Measurements from ENCODE around the gene PHF1. TPM values are rescaled to one million over a fixed set of nuclear protein-coding genes. Genes with fewer than 3 reads are reported as not detected.
A peak's percentile ranks its signal among the peaks of the same experiment; 100 is the strongest.

Gene PHF1
- total RNA-seq, 1 donor from 2014 or later, result 74.8 TPM

- intact Hi-C loops (cut with DNase I), result no loop called here
- DNase-seq (ENCODE audit: low spot score), result no peak
These were observed 33.0 kb downstream of the PHF1 start for GRCh38 chr6:33443619-33444504.

- intact Hi-C loops (cut with DNase I), result no loop called here
- DNase-seq (ENCODE audit: low spot score), result no peak
These were observed 34.3 kb downstream of the PHF1 start for GRCh38 chr6:33445119-33445603.

GRCh38 chr6:33446356-33446755, 35.5 kb downstream of the PHF1 start:
- intact Hi-C loops (cut with DNase I), result no loop called here
- no peak for DNase-seq (ENCODE audit: low spot score)

DNA sequence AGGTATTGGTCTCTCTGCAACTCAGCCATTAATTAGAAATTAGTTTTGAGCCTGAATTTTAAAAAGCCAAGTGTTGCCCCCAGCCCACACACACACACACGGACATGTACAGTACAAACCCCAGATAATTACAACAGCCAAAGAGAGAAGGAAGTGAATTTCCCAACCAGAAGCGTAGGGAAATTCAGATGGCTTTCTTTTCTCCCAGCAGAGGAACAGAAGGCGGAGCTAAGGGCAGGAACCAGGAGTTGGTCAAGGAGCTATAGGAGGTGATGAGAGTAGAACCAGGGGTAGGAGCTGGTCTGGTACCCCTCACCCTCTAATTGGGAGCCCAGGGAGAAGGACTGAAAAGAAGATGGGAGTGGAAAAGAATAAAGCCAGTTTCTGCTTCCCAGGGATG, 39.6 kb downstream of the PHF1 start:
- intact Hi-C loops (cut with DNase I), result loop anchor here (10.0 kb wide), 1 partner anchor 124 kb away; no protein-coding TSS in a partner anchor

GRCh38 chr6:33451606-33452005, 40.8 kb downstream of the PHF1 start:
- DNase-seq (ENCODE audit: low spot score), result no peak
- intact Hi-C loops (cut with DNase I), result loop anchor here (10.0 kb wide), 1 partner anchor 123 kb away; no protein-coding TSS in a partner anchor

More for the DNA sequence above, 39.6 kb downstream of the PHF1 start:
- no peak for DNase-seq (ENCODE audit: low spot score)

GRCh38 chr6:33452496-33452895, 41.7 kb downstream of the PHF1 start:
- DNase-seq (ENCODE audit: low spot score), result no peak
- intact Hi-C loops (cut with DNase I), result loop anchor here (10.0 kb wide), 1 partner anchor 122 kb away; no protein-coding TSS in a partner anchor

DNA sequence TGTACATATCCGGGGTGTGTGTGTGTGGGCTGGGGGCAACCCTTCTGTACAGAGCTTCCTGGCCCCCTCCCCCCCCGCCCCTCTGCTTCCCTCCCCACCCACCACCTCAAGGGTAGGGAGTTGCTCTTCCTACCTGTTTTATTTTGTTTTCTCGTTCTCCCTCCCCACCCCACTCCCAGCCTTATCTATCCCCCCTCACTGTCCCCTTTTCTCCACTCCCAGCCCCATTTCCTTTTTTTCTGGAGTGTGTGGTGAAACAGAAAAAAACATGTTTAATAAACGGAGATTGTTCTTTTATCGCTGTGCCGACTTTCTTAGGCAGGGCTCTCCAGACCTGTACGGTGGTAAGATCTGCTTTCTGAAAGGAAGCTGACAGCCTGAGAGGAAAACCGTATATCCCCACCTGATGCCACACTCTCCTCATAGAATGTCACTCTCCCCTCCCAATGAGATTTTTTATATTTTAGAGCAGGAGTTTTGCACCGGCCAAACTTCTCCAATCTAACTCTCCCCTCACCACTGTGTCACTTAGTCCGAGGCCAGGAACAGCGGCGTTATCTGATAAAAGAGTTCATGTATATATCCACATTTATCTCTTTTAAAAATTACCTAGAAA, 42.7 kb downstream of the PHF1 start:
- intact Hi-C loops (cut with DNase I), result loop anchor here (10.0 kb wide), 1 partner anchor 121 kb away; no protein-coding TSS in a partner anchor
- DNase-seq (ENCODE audit: low spot score), result no peak

GRCh38 chr6:33454009-33454946, 43.5 kb downstream of the PHF1 start, which contains the start of gene ZBTB9:
TSS of gene ZBTB9 (plus strand) at chr6:33454576. CDS start at chr6:33455101, 525 bp downstream.
- intact Hi-C loops (cut with DNase I), result loop anchor here (10.0 kb wide), 1 partner anchor 121 kb away; no protein-coding TSS in a partner anchor
- peak; percentile 99 for DNase-seq (ENCODE audit: low spot score)

DNA sequence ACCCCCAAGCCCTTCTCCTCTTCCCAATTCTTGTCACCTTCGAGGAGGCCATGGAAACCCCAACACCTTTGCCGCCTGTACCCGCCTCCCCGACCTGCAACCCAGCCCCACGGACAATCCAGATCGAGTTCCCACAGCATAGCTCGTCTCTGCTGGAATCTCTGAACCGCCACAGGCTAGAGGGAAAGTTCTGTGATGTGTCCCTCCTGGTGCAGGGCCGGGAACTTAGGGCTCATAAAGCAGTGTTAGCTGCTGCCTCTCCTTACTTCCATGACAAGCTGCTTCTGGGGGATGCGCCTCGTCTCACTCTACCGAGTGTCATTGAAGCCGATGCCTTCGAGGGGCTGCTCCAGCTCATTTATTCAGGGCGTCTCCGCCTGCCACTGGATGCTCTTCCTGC, 44.2 kb downstream of the PHF1 start:
- intact Hi-C loops (cut with DNase I), result loop anchor here (10.0 kb wide), 1 partner anchor 120 kb away; no protein-coding TSS in a partner anchor

DNA sequence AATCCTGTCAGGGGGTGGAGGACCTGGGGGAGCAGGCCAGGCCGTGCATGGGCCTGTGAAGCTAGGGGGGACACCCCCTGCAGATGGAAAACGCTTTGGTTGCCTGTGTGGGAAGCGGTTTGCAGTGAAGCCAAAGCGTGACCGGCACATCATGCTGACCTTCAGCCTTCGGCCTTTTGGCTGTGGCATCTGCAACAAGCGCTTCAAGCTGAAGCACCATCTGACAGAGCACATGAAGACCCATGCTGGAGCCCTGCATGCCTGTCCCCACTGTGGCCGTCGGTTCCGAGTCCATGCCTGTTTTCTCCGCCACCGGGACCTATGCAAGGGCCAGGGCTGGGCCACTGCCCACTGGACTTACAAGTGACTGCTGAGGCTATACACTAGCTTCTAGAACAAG, 45.3 kb downstream of the PHF1 start:
- DNase-seq (ENCODE audit: low spot score), result peak; percentile 47
- intact Hi-C loops (cut with DNase I), result loop anchor here (10.0 kb wide), 1 partner anchor 119 kb away; no protein-coding TSS in a partner anchor

More for the DNA sequence above, 44.2 kb downstream of the PHF1 start:
- peak; percentile 63 for DNase-seq (ENCODE audit: low spot score)

DNA sequence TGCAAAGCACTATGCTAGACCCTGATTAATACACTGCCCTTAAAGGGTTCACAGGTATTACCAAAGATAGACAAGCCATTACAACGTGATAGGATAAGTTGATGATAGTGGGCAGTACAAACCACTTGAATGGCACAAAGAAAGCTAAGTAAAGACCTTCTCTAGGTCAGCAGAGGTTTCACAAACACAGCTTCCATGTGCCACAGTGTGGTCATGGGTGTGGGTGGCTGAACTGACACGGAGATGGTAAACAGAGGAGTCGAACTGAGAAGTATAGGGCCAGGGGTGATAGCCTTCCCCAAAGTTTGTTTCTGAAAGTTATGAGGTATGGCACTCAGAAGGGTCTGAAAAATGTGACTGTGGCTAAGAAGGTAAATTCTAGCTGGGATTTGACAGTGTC, 47.9 kb downstream of the PHF1 start:
- intact Hi-C loops (cut with DNase I), result loop anchor here (10.0 kb wide), 1 partner anchor 116 kb away; no protein-coding TSS in a partner anchor
- no peak for DNase-seq (ENCODE audit: low spot score)

GRCh38 chr6:33459226-33459625, 48.4 kb downstream of the PHF1 start:
- intact Hi-C loops (cut with DNase I), result loop anchor here (10.0 kb wide), 1 partner anchor 116 kb away; no protein-coding TSS in a partner anchor
- DNase-seq (ENCODE audit: low spot score), result peak; percentile 4

Small RNA genes lying within 50 kb of the gene (microRNA-seq; reads per million reads assigned to microRNA genes)
- gene MIR5004, result not detected

Other genes starting within 250 kb of the PHF1 start
- gene COL11A2, start 218.5 kb upstream of the PHF1 start, total RNA-seq, result 1.7 TPM
- 33.5 TPM for gene RXRB, start 210.3 kb upstream of the PHF1 start, total RNA-seq
- gene SLC39A7, start 210.1 kb upstream of the PHF1 start, total RNA-seq, result 62.4 TPM
- 9.9 TPM for gene HSD17B8, start 206.4 kb upstream of the PHF1 start, total RNA-seq
- 24.5 TPM for gene RING1, start 202.5 kb upstream of the PHF1 start, total RNA-seq
- gene VPS52, start 139.1 kb upstream of the PHF1 start, total RNA-seq, result 32.5 TPM
- 753 TPM for gene RPS18, start 138.9 kb upstream of the PHF1 start, total RNA-seq
- gene B3GALT4, start 133.9 kb upstream of the PHF1 start, total RNA-seq, result 9.3 TPM
- 18.8 TPM for gene WDR46, start 121.8 kb upstream of the PHF1 start, total RNA-seq
- 35.1 TPM for gene PFDN6, start 121.4 kb upstream of the PHF1 start, total RNA-seq
- 46.9 TPM for gene RGL2, start 112.1 kb upstream of the PHF1 start, total RNA-seq
- gene TAPBP, start 96.9 kb upstream of the PHF1 start, total RNA-seq, result 85.8 TPM
- gene ZBTB22, start 93.3 kb upstream of the PHF1 start, total RNA-seq, result 19.9 TPM
- gene DAXX, start 88.1 kb upstream of the PHF1 start, total RNA-seq, result 19.8 TPM
- gene KIFC1, start 19.2 kb upstream of the PHF1 start, total RNA-seq, result 0.24 TPM
- gene CUTA, start 7.1 kb downstream of the PHF1 start, total RNA-seq, result 94.6 TPM
- 9.0 TPM for gene SYNGAP1, start 9.1 kb downstream of the PHF1 start, total RNA-seq
- 4.5 TPM for gene ZBTB9, start 43.6 kb downstream of the PHF1 start, total RNA-seq
- 18.8 TPM for gene BAK1, start 169.3 kb downstream of the PHF1 start, total RNA-seq
- 6.9 TPM for gene ITPR3, start 210.3 kb downstream of the PHF1 start, total RNA-seq